Cardiac muscle cell (in vitro differentiated cells and primary cell): Measurements from ENCODE around the gene CORO7. TPM values are rescaled to one million over a fixed set of nuclear protein-coding genes. Genes with fewer than 3 reads are reported as not detected.

Experiments
- DNase-seq, 2 donors: peaks; one replicate each; pipeline versions ENCODE4 v3.0.0 to v3.0.0-alpha.2; 2010 to 2017; ENCODE audit warnings: low read depth in 1 of 2, low spot score in 1 of 2
- H3K27ac ChIP-seq: fragments of 200-600 bp; sonication (generic); 2 replicates; pipeline ENCODE4 v1.5.1; 2016
- H3K27me3 ChIP-seq: fragments of 200-600 bp; sonication (generic); 2 replicates; pipeline ENCODE4 v1.6.0; 2016; ENCODE audit warnings: control low read depth
- H3K36me3 ChIP-seq: fragments of 200-600 bp; sonication (generic); 2 replicates; pipeline ENCODE4 v1.5.1; 2016; ENCODE audit warnings: control low read depth
- H3K4me1 ChIP-seq: fragments of 200-600 bp; sonication (generic); 2 replicates; pipeline ENCODE4 v1.8.1; 2017; ENCODE audit warnings: low read depth, mild to moderate bottlenecking, mixed run types
- H3K4me3 ChIP-seq: fragments of 200-600 bp; sonication (generic); 2 replicates; pipeline ENCODE4 v1.5.1; 2016; ENCODE audit warnings: mild to moderate bottlenecking
- H3K9me3 ChIP-seq: fragments of 200-600 bp; sonication (generic); 2 replicates; pipeline ENCODE4 v1.5.1; 2017; ENCODE audit warnings: low read depth, mild to moderate bottlenecking, control low read depth
- CTCF ChIP-seq: IDR thresholded peaks from 2 replicates; pipeline ENCODE4 v1.5.1; 2012; ENCODE audit warnings: low read depth, mild to moderate bottlenecking, low read length
- polyA plus RNA-seq: library from polyadenylated mRNA; unstranded; fragments of >200 nt; fragmentation: Nextera tagmentation; extraction: Ambion mirVana; gene quantifications from 2 replicates; pipeline ENCODE4 v1.2.1, GENCODE V29; 2016
- total RNA-seq: library from RNA; depleted of rRNA; stranded (reverse); fragments of >200 nt; gene quantifications from 2 replicates; pipeline ENCODE4 v1.2.3, GENCODE V29; 2016

CORO7 gene
- total and polyA plus RNA-seq, 2 experiments from 2014 or later = 62.1 to 66.5 TPM

GRCh38 chr16:4352843-4353242, 63.6 kb downstream of the CORO7 start:
- no peak overlapping the region for H3K4me3 ChIP-seq
- no peaks in the 10 kb centered on the region for H3K9me3 ChIP-seq
- no peak for TF ChIP-seq CTCF

GRCh38 chr16:4351880-4352279, 64.5 kb downstream of the CORO7 start:
- Histone ChIP-seq H3K27ac (no peak overlapping the region), H3K36me3 (no peaks in the 10 kb centered on the region), H3K27me3 (no peaks in the 10 kb centered on the region), H3K4me3 (no peak overlapping the region), H3K9me3 (no peaks in the 10 kb centered on the region), H3K4me1 (peaks cover 14% of the 10 kb centered on the region)
- peak in 1 of 2 donors; percentile 14 for DNase-seq
- TF ChIP-seq CTCF = no peak

More at GRCh38 chr16:4352843-4353242, 63.6 kb downstream of the CORO7 start:
- H3K4me1 ChIP-seq = peaks cover 12% of the 10 kb centered on the region
- no peak overlapping the region for H3K27ac ChIP-seq
- H3K36me3 ChIP-seq = no peaks in the 10 kb centered on the region
- H3K27me3 ChIP-seq = no peaks in the 10 kb centered on the region
- DNase-seq = no peak

- Histone ChIP-seq H3K27me3 (no peaks in the 10 kb centered on the region), H3K9me3 (no peaks in the 10 kb centered on the region), H3K27ac (peak within 1 kb of the TSS; percentile 65), H3K4me1 (peaks cover 14% of the 10 kb centered on the region), H3K4me3 (peak within 1 kb of the TSS; percentile 69), H3K36me3 (no peaks in the 10 kb centered on the region)
- no peak for TF ChIP-seq CTCF
- DNase-seq = peak; percentile 96 to 98
Measured at GRCh38 chr16:4350787-4351659, 65.4 kb downstream of the CORO7 start, which contains the start of gene PAM16. Gene PAM16, minus strand, starts transcription at chr16:4351321. Its CDS starts 87 bp downstream, at chr16:4351234.

- H3K27ac ChIP-seq = peak overlapping the region; percentile 65
- TF ChIP-seq CTCF = no peak
Measured at GRCh38 chr16:4350365-4350786, 66.0 kb downstream of the CORO7 start.

GRCh38 chr16:4349332-4349731, 67.1 kb downstream of the CORO7 start:
- peaks cover 14% of the 10 kb centered on the region for H3K4me1 ChIP-seq

More at GRCh38 chr16:4350365-4350786, 66.0 kb downstream of the CORO7 start:
- Histone ChIP-seq H3K4me3 (peak overlapping the region; percentile 69), H3K4me1 (peaks cover 14% of the 10 kb centered on the region), H3K27me3 (no peaks in the 10 kb centered on the region), H3K36me3 (no peaks in the 10 kb centered on the region), H3K9me3 (no peaks in the 10 kb centered on the region)
- no peak for DNase-seq

More at GRCh38 chr16:4349332-4349731, 67.1 kb downstream of the CORO7 start:
- no peak overlapping the region for H3K27ac ChIP-seq
- no peak for TF ChIP-seq CTCF
- H3K9me3 ChIP-seq = no peaks in the 10 kb centered on the region
- H3K27me3 ChIP-seq = no peaks in the 10 kb centered on the region
- no peaks in the 10 kb centered on the region for H3K36me3 ChIP-seq
- DNase-seq = no peak
- no peak overlapping the region for H3K4me3 ChIP-seq
